ENCODE measurements around the gene ZNF184.

Gene ZNF184

GRCh38 chr6:27495386-27496135 lies 22.7 kb upstream of the ZNF184 start:
- H3K27ac ChIP-seq (ENCODE audit: insufficient read depth in 1 of 2, low read depth in 1 of 2, low read length in 2 of 2, poor library complexity in 1 of 2, severe bottlenecking in 2 of 2), result no peak overlapping the region
- peak in 2 of 3 donors; percentile 61 to 67 for DNase-seq
- ChIA-PET CTCF (no interaction called here), POLR2A (no interaction called here)
- peaks cover 7 to 73% (median 34%) of the 10 kb centered on the region in 5 experiments for H3K27me3 ChIP-seq (replicated peaks in 2 of 5; ENCODE audit: control insufficient read depth in 4 of 5, insufficient read depth in 5 of 5, low read length in 4 of 5)
- H3K4me1 ChIP-seq (ENCODE audit: control extremely low read depth in 1 of 4, control insufficient read depth in 4 of 4, insufficient read depth in 4 of 4, low read length in 3 of 4), result peaks cover 2 to 10% (median 8%) of the 10 kb centered on the region in 4 experiments
- peaks cover 2 to 4% (median 2%) of the 10 kb centered on the region in 5 experiments for H3K9me3 ChIP-seq (ENCODE audit: control extremely low read depth in 1 of 5, control insufficient read depth in 4 of 5, insufficient read depth in 2 of 5, low read depth in 1 of 5, low read length in 4 of 5)
- no peaks in the 10 kb centered on the region for H3K36me3 ChIP-seq (ENCODE audit: control insufficient read depth in 4 of 4, insufficient read depth in 4 of 4, low read length in 3 of 4)
- peak overlapping the region in 6 of 7 experiments; percentile 21 to 73 (median 64) for H3K4me3 ChIP-seq (ENCODE audit: control insufficient read depth in 1 of 7, extremely low read depth in 1 of 7, insufficient read depth in 4 of 7, low read depth in 2 of 7, low read length in 6 of 7)
- 6% methylated on average over 31 of the region's 34 CpGs for WGBS (ENCODE audit: insufficient coverage)

DNA sequence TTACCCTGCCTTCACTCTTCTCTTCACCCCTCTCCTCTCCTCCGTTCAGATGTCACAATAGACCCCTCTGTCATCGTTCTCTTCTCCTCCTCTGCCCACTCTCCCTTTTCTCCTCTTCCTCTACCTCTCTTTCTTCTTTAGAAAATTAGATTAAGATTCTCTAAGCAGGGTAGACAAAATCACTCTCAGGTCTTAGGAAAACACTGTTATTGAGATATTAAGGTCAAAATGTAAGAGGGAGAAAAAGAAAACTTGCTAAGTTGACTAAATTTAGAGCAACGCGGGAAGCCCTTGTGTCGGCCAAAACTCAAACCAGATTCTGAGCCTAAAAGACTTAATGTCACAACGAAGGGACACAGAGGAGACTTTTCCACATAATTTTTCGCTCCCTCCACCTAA lies 22.1 kb upstream of the ZNF184 start:
- 20% methylated on average over 3 of the region's 7 CpGs for WGBS (ENCODE audit: insufficient coverage)

GRCh38 chr6:27494103-27494502 lies 21.2 kb upstream of the ZNF184 start:
- POLR2A ChIA-PET, result no interaction called here
- no CpG with 5 or more reads among the region's 1 CpG for WGBS (ENCODE audit: insufficient coverage)

More for the DNA sequence above, 22.1 kb upstream of the ZNF184 start:
- Histone ChIP-seq H3K4me1 (ENCODE audit: control extremely low read depth in 1 of 4, control insufficient read depth in 4 of 4, insufficient read depth in 4 of 4, low read length in 3 of 4) (peaks cover 2 to 10% (median 8%) of the 10 kb centered on the region in 4 experiments), H3K27ac (ENCODE audit: insufficient read depth in 1 of 2, low read depth in 1 of 2, low read length in 2 of 2, poor library complexity in 1 of 2, severe bottlenecking in 2 of 2) (no peak overlapping the region), H3K4me3 (ENCODE audit: control insufficient read depth in 1 of 7, extremely low read depth in 1 of 7, insufficient read depth in 4 of 7, low read depth in 2 of 7, low read length in 6 of 7) (peak overlapping the region in 6 of 7 experiments; percentile 21 to 73 (median 64)), H3K27me3 (replicated peaks in 2 of 5; ENCODE audit: control insufficient read depth in 4 of 5, insufficient read depth in 5 of 5, low read length in 4 of 5) (peaks cover 5 to 67% (median 33%) of the 10 kb centered on the region in 5 experiments), H3K36me3 (ENCODE audit: control insufficient read depth in 4 of 4, insufficient read depth in 4 of 4, low read length in 3 of 4) (no peaks in the 10 kb centered on the region), H3K9me3 (ENCODE audit: control extremely low read depth in 1 of 5, control insufficient read depth in 4 of 5, insufficient read depth in 2 of 5, low read depth in 1 of 5, low read length in 4 of 5) (peaks cover 2 to 4% (median 2%) of the 10 kb centered on the region in 5 experiments)
- ChIA-PET CTCF (no interaction called here), POLR2A (no interaction called here)
- DNase-seq, result peak in 2 of 3 donors; percentile 26 to 29

GRCh38 chr6:27492631-27493190 lies 19.8 kb upstream of the ZNF184 start:
- ChIA-PET CTCF (no interaction called here), POLR2A (no interaction called here)
- H3K27me3 ChIP-seq (replicated peaks in 2 of 5; ENCODE audit: control insufficient read depth in 4 of 5, insufficient read depth in 5 of 5, low read length in 4 of 5), result peaks cover 5 to 46% (median 30%) of the 10 kb centered on the region in 5 experiments
- H3K4me1 ChIP-seq (ENCODE audit: control extremely low read depth in 1 of 4, control insufficient read depth in 4 of 4, insufficient read depth in 4 of 4, low read length in 3 of 4), result peaks cover 2 to 10% (median 8%) of the 10 kb centered on the region in 4 experiments
- WGBS (ENCODE audit: insufficient coverage), result 75% methylated on average over 1 of the region's 2 CpGs
- DNase-seq, result no peak
- peaks cover 2 to 4% (median 2%) of the 10 kb centered on the region in 5 experiments for H3K9me3 ChIP-seq (ENCODE audit: control extremely low read depth in 1 of 5, control insufficient read depth in 4 of 5, insufficient read depth in 2 of 5, low read depth in 1 of 5, low read length in 4 of 5)
- no peak overlapping the region for H3K4me3 ChIP-seq (ENCODE audit: control insufficient read depth in 1 of 7, extremely low read depth in 1 of 7, insufficient read depth in 4 of 7, low read depth in 2 of 7, low read length in 6 of 7)
- H3K27ac ChIP-seq (ENCODE audit: insufficient read depth in 1 of 2, low read depth in 1 of 2, low read length in 2 of 2, poor library complexity in 1 of 2, severe bottlenecking in 2 of 2), result no peak overlapping the region
- no peaks in the 10 kb centered on the region for H3K36me3 ChIP-seq (ENCODE audit: control insufficient read depth in 4 of 4, insufficient read depth in 4 of 4, low read length in 3 of 4)

More at GRCh38 chr6:27494103-27494502, 21.2 kb upstream of the ZNF184 start:
- peaks cover 2 to 4% (median 2%) of the 10 kb centered on the region in 5 experiments for H3K9me3 ChIP-seq (ENCODE audit: control extremely low read depth in 1 of 5, control insufficient read depth in 4 of 5, insufficient read depth in 2 of 5, low read depth in 1 of 5, low read length in 4 of 5)
- H3K36me3 ChIP-seq (ENCODE audit: control insufficient read depth in 4 of 4, insufficient read depth in 4 of 4, low read length in 3 of 4), result no peaks in the 10 kb centered on the region
- H3K4me3 ChIP-seq (ENCODE audit: control insufficient read depth in 1 of 7, extremely low read depth in 1 of 7, insufficient read depth in 4 of 7, low read depth in 2 of 7, low read length in 6 of 7), result no peak overlapping the region
- DNase-seq, result no peak
- H3K4me1 ChIP-seq (ENCODE audit: control extremely low read depth in 1 of 4, control insufficient read depth in 4 of 4, insufficient read depth in 4 of 4, low read length in 3 of 4), result peaks cover 2 to 10% (median 8%) of the 10 kb centered on the region in 4 experiments
- CTCF ChIA-PET, result no interaction called here
- peaks cover 5 to 58% (median 31%) of the 10 kb centered on the region in 5 experiments for H3K27me3 ChIP-seq (replicated peaks in 2 of 5; ENCODE audit: control insufficient read depth in 4 of 5, insufficient read depth in 5 of 5, low read length in 4 of 5)
- H3K27ac ChIP-seq (ENCODE audit: insufficient read depth in 1 of 2, low read depth in 1 of 2, low read length in 2 of 2, poor library complexity in 1 of 2, severe bottlenecking in 2 of 2), result no peak overlapping the region

GRCh38 chr6:27479319-27480182 lies 6.6 kb upstream of the ZNF184 start:
- ChIA-PET CTCF (interaction anchor here (1.0 to 1.2 kb wide), 2 partner anchors 26 to 302 kb away, joined by 3 read pairs; no protein-coding TSS in a partner anchor), POLR2A (interaction anchor here (0.7 to 1.3 kb wide), 3 partner anchors 23 to 301 kb away, joined by 3 to 4 read pairs (median 4); no protein-coding TSS in a partner anchor)
- Histone ChIP-seq H3K27me3 (replicated peaks in 2 of 5; ENCODE audit: control insufficient read depth in 4 of 5, insufficient read depth in 5 of 5, low read length in 4 of 5) (no peaks in the 10 kb centered on the region), H3K9me3 (ENCODE audit: control extremely low read depth in 1 of 5, control insufficient read depth in 4 of 5, insufficient read depth in 2 of 5, low read depth in 1 of 5, low read length in 4 of 5) (no peaks in the 10 kb centered on the region), H3K4me1 (ENCODE audit: control extremely low read depth in 1 of 4, control insufficient read depth in 4 of 4, insufficient read depth in 4 of 4, low read length in 3 of 4) (peaks cover 16 to 19% (median 17%) of the 10 kb centered on the region in 4 experiments), H3K4me3 (ENCODE audit: control insufficient read depth in 1 of 7, extremely low read depth in 1 of 7, insufficient read depth in 4 of 7, low read depth in 2 of 7, low read length in 6 of 7) (peak overlapping the region; percentile 65 to 99 (median 92)), H3K27ac (ENCODE audit: insufficient read depth in 1 of 2, low read depth in 1 of 2, low read length in 2 of 2, poor library complexity in 1 of 2, severe bottlenecking in 2 of 2) (peak overlapping the region; percentile 95 to 98), H3K36me3 (ENCODE audit: control insufficient read depth in 4 of 4, insufficient read depth in 4 of 4, low read length in 3 of 4) (no peaks in the 10 kb centered on the region)
- peak; percentile 92 to 95 (median 95) for DNase-seq
- WGBS (ENCODE audit: insufficient coverage), result under 1% methylated on average over 24 of the region's 33 CpGs

DNA sequence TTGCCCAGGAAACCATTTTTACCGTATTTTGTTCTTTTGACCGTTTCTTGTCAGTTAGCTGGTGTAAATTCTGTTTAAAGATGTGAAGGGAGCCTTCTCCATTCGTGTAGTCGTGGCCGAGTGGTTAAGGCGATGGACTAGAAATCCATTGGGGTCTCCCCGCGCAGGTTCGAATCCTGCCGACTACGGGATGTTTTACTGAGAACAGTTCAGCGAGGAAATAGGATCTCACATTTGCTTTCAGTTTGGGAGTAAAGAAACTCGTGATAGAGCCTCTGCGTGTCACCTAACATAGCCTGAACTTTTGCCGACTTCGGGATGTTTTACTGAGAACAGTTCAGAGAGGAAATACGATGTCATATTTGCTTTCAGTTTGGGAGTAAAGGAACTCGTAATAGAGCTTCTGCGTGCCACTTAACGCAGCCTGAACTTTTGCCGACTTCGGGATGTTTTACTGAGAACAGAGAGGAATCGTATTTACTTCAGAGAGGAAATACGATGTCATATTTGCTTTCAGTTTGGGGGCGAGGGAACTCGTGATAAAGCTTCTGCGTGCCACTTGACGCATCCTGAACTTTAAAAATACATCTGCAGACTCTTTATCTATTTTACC lies 5.9 kb upstream of the ZNF184 start:
- POLR2A ChIA-PET, result interaction anchor here (0.7 to 1.3 kb wide), 3 partner anchors 23 to 301 kb away, joined by 3 to 4 read pairs (median 4); no protein-coding TSS in a partner anchor
- H3K36me3 ChIP-seq (ENCODE audit: control insufficient read depth in 4 of 4, insufficient read depth in 4 of 4, low read length in 3 of 4), result no peaks in the 10 kb centered on the region
- 0% methylated on average over 24 of the region's 28 CpGs for WGBS (ENCODE audit: insufficient coverage)
- H3K27me3 ChIP-seq (replicated peaks in 2 of 5; ENCODE audit: control insufficient read depth in 4 of 5, insufficient read depth in 5 of 5, low read length in 4 of 5), result no peaks in the 10 kb centered on the region
- CTCF ChIA-PET, result interaction anchor here (1.0 to 1.2 kb wide), 2 partner anchors 27 to 301 kb away, joined by 3 read pairs; no protein-coding TSS in a partner anchor
- H3K4me3 ChIP-seq (ENCODE audit: control insufficient read depth in 1 of 7, extremely low read depth in 1 of 7, insufficient read depth in 4 of 7, low read depth in 2 of 7, low read length in 6 of 7), result peak overlapping the region; percentile 65 to 99 (median 92)
- no peaks in the 10 kb centered on the region for H3K9me3 ChIP-seq (ENCODE audit: control extremely low read depth in 1 of 5, control insufficient read depth in 4 of 5, insufficient read depth in 2 of 5, low read depth in 1 of 5, low read length in 4 of 5)
- peak; percentile 91 to 96 (median 96) for DNase-seq
- peak overlapping the region; percentile 95 to 98 for H3K27ac ChIP-seq (ENCODE audit: insufficient read depth in 1 of 2, low read depth in 1 of 2, low read length in 2 of 2, poor library complexity in 1 of 2, severe bottlenecking in 2 of 2)
- H3K4me1 ChIP-seq (ENCODE audit: control extremely low read depth in 1 of 4, control insufficient read depth in 4 of 4, insufficient read depth in 4 of 4, low read length in 3 of 4), result peaks cover 16 to 19% (median 17%) of the 10 kb centered on the region in 4 experiments

Measured in common myeloid progenitor, CD34-positive (primary cell).